ENCODE data around the gene SPRY4. TPM values are rescaled to one million over a fixed set of nuclear protein-coding genes. Genes with fewer than 3 reads are reported as not detected.

SPRY4 gene
- total RNA-seq, 1 experiment from 2014 or later, result 35.5 TPM

DNA sequence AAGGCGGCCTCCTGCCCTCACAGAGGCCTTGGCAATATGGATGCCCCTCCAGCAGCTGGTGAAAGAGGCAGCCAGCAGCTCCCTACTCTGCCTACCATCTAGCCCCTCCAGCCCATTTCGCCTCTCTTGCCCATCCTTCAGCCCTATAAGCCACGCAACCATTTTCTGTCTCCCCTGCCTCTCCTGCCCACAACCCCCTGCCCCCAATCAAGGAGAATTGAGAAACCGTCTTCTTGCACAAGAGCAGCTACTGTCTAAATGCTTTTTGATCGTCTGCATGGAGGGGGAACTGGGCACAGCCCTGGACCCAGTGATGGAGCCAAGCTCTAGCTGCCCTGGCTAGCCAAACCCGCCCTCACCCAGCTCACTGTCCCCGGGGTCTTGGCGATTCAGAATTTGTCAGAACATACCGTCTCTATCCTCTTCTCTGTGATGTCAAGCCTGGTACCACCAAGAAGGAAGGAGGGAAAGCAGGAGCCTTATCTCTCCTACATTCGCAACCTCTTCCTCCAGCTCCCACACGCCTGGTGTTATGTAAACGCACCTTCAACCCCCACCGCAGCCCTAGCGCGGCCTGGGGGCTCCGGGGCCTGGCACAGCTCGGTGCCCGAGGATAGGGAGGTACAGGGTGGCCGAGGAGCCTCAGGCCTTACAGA is 1.2 kb downstream of the SPRY4 start:
- ChIA-PET POLR2A (ENCODE audit: low non-redundant PET) (no interaction called here), CTCF (interaction anchor here (0.6 to 1.3 kb wide), 2 partner anchors 116 to 225 kb away, joined by 3 read pairs; no protein-coding TSS in a partner anchor)
- Histone ChIP-seq H3K9me3 (ENCODE audit: low read depth, low read length, poor library complexity, severe bottlenecking) (no peaks in the 10 kb centered on the region), H3K4me1 (ENCODE audit: insufficient read depth, low read length, poor library complexity, severe bottlenecking) (peaks cover 76% of the 10 kb centered on the region), H3K4me3 (ENCODE audit: low read depth, low read length, poor library complexity, severe bottlenecking) (peak overlapping the region; percentile 77), H3K27ac (ENCODE audit: low read depth, low read length, poor library complexity, severe bottlenecking) (peak overlapping the region; percentile 98), H3K27me3 (replicated peaks; ENCODE audit: insufficient read depth, low read depth, low read length, poor library complexity) (no peaks in the 10 kb centered on the region), H3K36me3 (ENCODE audit: insufficient read depth, low read length, poor library complexity, severe bottlenecking) (no peaks in the 10 kb centered on the region)
- no peak for TF ChIP-seq EZH2 (IDR thresholded peaks at IDR 0.05; ENCODE audit: borderline replicate concordance, low read depth, low read length, poor library complexity, severe bottlenecking)
- TF ChIP-seq, protein P1, sequence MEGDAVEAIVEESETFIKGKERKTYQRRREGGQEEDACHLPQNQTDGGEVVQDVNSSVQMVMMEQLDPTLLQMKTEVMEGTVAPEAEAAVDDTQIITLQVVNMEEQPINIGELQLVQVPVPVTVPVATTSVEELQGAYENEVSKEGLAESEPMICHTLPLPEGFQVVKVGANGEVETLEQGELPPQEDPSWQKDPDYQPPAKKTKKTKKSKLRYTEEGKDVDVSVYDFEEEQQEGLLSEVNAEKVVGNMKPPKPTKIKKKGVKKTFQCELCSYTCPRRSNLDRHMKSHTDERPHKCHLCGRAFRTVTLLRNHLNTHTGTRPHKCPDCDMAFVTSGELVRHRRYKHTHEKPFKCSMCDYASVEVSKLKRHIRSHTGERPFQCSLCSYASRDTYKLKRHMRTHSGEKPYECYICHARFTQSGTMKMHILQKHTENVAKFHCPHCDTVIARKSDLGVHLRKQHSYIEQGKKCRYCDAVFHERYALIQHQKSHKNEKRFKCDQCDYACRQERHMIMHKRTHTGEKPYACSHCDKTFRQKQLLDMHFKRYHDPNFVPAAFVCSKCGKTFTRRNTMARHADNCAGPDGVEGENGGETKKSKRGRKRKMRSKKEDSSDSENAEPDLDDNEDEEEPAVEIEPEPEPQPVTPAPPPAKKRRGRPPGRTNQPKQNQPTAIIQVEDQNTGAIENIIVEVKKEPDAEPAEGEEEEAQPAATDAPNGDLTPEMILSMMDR (conservative IDR thresholded peaks at IDR 0.05; ENCODE audit: low read depth, low read length), result no peak
- no peak for DNase-seq (ENCODE audit: low spot score)
- intact Hi-C loops (cut with micrococcal nuclease; ENCODE audit: unreplicated experiment), result loop anchor here (1.0 to 10.0 kb wide), 6 partner anchors 33 to 551 kb away; no protein-coding TSS in a partner anchor
- TSS peak; percentile 33 for BruUV-seq (replicated peaks)

DNA sequence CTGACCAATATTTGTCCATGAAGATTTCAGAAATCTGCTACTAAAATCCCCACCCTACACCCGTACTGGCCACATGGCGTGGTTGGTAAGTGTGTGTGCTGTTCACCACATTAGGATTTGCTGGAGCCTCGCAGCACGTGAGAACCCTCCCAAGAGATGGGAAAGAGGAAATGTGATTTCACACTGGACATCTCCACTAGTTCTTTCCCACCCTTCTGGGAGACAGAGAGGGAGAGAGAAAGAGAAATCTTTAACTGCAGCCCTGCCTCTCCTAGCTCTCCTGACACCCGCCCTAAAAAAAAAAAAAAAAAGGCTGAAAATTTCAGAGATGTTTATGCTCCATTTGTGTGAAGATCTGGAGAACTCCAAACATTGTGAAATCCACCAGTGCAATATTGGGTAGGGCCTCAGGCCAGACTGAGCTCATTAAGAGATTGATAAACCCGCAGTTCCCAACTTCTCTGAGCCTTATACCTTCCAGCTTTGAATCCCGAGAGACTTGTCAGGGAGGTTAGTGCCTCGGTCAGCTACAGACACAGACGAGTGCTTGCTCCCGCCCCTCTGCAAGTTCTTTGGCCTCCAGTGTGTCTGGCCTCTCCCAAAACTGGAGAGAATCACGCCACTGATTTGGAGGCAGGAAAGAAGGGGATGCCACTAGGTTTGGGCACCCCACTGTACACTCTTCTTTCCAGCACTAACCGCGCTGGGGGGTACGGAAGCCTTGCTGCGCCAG is 1.9 kb downstream of the SPRY4 start:
- no peaks in the 10 kb centered on the region for H3K36me3 ChIP-seq (ENCODE audit: insufficient read depth, low read length, poor library complexity, severe bottlenecking)
- no TSS peak for BruUV-seq (replicated peaks)
- DNase-seq (ENCODE audit: low spot score), result peak; percentile 55
- no peaks in the 10 kb centered on the region for H3K27me3 ChIP-seq (replicated peaks; ENCODE audit: insufficient read depth, low read depth, low read length, poor library complexity)
- TF ChIP-seq, protein P1 (conservative IDR thresholded peaks at IDR 0.05; ENCODE audit: low read depth, low read length), result no peak
- no peak for TF ChIP-seq EZH2 (IDR thresholded peaks at IDR 0.05; ENCODE audit: borderline replicate concordance, low read depth, low read length, poor library complexity, severe bottlenecking)
- no peaks in the 10 kb centered on the region for H3K9me3 ChIP-seq (ENCODE audit: low read depth, low read length, poor library complexity, severe bottlenecking)
- CTCF ChIA-PET, result interaction anchor here (1.3 kb wide), 1 partner anchor 226 kb away, joined by 3 read pairs; no protein-coding TSS in a partner anchor
- POLR2A ChIA-PET (ENCODE audit: low non-redundant PET), result interaction anchor here (0.6 kb wide), 1 partner anchor 10 kb away, joined by 3 read pairs; no protein-coding TSS in a partner anchor
- peak overlapping the region; percentile 77 for H3K4me3 ChIP-seq (ENCODE audit: low read depth, low read length, poor library complexity, severe bottlenecking)
- intact Hi-C loops (cut with micrococcal nuclease; ENCODE audit: unreplicated experiment), result loop anchor here (5.0 to 10.0 kb wide), 3 partner anchors 64 to 552 kb away; no protein-coding TSS in a partner anchor
- peak overlapping the region; percentile 98 for H3K27ac ChIP-seq (ENCODE audit: low read depth, low read length, poor library complexity, severe bottlenecking)
- peaks cover 80% of the 10 kb centered on the region for H3K4me1 ChIP-seq (ENCODE audit: insufficient read depth, low read length, poor library complexity, severe bottlenecking)

DNA sequence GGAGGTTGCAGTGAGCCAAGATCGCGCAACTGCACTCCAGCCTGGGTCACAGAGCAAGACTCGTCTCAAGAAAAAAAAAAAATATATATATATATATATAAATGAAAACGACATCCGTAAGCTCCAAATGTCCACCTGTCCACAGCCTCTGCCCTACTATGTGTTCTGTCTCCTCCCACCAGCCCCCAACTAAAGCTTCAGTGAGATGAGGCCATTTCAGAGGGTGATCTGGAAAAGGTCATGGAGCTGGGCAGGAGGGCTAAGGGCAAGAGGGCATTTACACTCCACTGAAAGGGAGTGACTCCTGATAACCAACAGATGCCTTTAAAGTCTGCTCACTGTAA is 2.4 kb downstream of the SPRY4 start:
- BruUV-seq (replicated peaks), result no TSS peak
- H3K4me3 ChIP-seq (ENCODE audit: low read depth, low read length, poor library complexity, severe bottlenecking), result peak overlapping the region; percentile 77
- H3K27me3 ChIP-seq (replicated peaks; ENCODE audit: insufficient read depth, low read depth, low read length, poor library complexity), result no peaks in the 10 kb centered on the region
- ChIA-PET CTCF (interaction anchor here (1.3 kb wide), 1 partner anchor 226 kb away, joined by 3 read pairs; no protein-coding TSS in a partner anchor), POLR2A (ENCODE audit: low non-redundant PET) (interaction anchor here (0.6 kb wide), 1 partner anchor 10 kb away, joined by 3 read pairs; no protein-coding TSS in a partner anchor)
- H3K9me3 ChIP-seq (ENCODE audit: low read depth, low read length, poor library complexity, severe bottlenecking), result no peaks in the 10 kb centered on the region
- TF ChIP-seq, protein P1 (conservative IDR thresholded peaks at IDR 0.05; ENCODE audit: low read depth, low read length), result no peak
- TF ChIP-seq EZH2 (IDR thresholded peaks at IDR 0.05; ENCODE audit: borderline replicate concordance, low read depth, low read length, poor library complexity, severe bottlenecking), result no peak
- no peak for DNase-seq (ENCODE audit: low spot score)
- H3K36me3 ChIP-seq (ENCODE audit: insufficient read depth, low read length, poor library complexity, severe bottlenecking), result no peaks in the 10 kb centered on the region
- intact Hi-C loops (cut with micrococcal nuclease; ENCODE audit: unreplicated experiment), result loop anchor here (5.0 to 10.0 kb wide), 3 partner anchors 65 to 552 kb away; no protein-coding TSS in a partner anchor
- peak overlapping the region; percentile 98 for H3K27ac ChIP-seq (ENCODE audit: low read depth, low read length, poor library complexity, severe bottlenecking)
- peaks cover 80% of the 10 kb centered on the region for H3K4me1 ChIP-seq (ENCODE audit: insufficient read depth, low read length, poor library complexity, severe bottlenecking)
